Astrocyte of the cerebellum (primary cell): ENCODE measurements around the gene ZC2HC1C.

Experiments used
- DNase-seq: peaks from one replicate; pipeline ENCODE4 v3.0.0-alpha.2; 2011; ENCODE audit warnings: low read depth
- H3K4me3 ChIP-seq: 2 replicates; pipeline ENCODE4 v1.5.1; 2011; ENCODE audit warnings: mild to moderate bottlenecking, low read depth, low read length, moderate library complexity
- in situ Hi-C: cut with HindIII; loops from 2 replicates; pipeline ENCODE4 v1.10.0; 2017; ENCODE audit warnings: low sequenced_read_pairs
- TF ChIP-seq, protein P1 (sequence below): IDR thresholded peaks from 2 replicates; pipeline ENCODE4 v1.5.1; 2012; ENCODE audit warnings: low read length, low read depth, moderate library complexity, mild to moderate bottlenecking; ENCODE audit errors: missing control alignments

ZC2HC1C gene

DNA sequence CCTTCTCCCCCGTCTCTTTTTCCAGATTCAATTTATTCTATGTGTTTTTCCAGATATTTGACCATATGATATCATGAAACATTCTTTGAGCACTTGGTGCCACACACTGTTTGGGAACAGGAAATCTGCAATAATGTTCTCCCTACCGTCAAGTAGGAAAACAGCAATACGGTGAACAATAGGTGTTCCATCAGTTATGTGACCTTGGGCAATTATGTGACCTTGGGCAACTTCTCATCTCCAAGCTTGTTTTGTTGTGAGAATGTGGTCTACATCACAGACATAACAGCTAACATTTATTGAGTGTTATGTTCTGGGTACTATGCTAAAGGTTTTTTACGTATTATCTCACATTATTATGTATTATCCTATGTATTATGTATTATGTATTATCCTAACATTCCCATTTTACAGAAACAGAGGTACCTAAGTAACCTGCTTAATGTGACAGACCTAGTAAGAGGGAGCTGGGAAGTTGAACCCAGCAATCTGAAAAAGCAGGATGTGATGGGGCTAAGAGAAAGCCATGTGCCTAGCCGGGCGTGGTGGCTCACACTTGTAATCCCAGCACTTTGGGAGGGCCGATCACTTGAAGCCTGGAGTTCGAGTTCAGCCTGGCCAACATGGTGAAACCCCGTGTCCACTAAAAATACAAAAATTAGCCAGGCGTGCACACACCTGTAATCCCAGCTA lies 58.6 kb downstream of the ZC2HC1C start:
- in situ Hi-C loops = loop anchor here (25.0 kb wide), 1 partner anchor 359 kb away; no protein-coding TSS in a partner anchor
- no peak for DNase-seq
- TF ChIP-seq, protein P1, sequence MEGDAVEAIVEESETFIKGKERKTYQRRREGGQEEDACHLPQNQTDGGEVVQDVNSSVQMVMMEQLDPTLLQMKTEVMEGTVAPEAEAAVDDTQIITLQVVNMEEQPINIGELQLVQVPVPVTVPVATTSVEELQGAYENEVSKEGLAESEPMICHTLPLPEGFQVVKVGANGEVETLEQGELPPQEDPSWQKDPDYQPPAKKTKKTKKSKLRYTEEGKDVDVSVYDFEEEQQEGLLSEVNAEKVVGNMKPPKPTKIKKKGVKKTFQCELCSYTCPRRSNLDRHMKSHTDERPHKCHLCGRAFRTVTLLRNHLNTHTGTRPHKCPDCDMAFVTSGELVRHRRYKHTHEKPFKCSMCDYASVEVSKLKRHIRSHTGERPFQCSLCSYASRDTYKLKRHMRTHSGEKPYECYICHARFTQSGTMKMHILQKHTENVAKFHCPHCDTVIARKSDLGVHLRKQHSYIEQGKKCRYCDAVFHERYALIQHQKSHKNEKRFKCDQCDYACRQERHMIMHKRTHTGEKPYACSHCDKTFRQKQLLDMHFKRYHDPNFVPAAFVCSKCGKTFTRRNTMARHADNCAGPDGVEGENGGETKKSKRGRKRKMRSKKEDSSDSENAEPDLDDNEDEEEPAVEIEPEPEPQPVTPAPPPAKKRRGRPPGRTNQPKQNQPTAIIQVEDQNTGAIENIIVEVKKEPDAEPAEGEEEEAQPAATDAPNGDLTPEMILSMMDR = no peak
- no peak overlapping the region for H3K4me3 ChIP-seq

DNA sequence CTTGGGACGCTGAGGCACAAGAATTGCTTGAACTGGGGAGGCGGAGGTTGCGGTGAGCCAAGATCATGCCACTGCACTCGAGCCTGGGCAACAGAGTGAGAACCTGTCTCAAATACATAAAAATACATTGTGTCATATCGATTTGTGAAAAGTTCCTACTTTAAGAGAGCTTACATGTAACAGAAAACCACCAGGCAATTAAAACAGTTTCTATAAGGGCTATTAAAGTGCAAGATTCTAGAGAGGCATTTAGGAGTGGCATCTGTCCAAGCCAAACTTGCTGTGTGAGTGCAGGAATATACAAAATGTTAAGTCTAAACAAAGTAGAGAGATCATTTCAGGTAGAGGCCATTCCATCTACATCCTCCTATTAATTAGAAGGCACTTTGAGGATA lies 59.2 kb downstream of the ZC2HC1C start:
- in situ Hi-C loops = loop anchor here (25.0 kb wide), 1 partner anchor 359 kb away; no protein-coding TSS in a partner anchor
- H3K4me3 ChIP-seq = no peak overlapping the region
- TF ChIP-seq, protein P1 = no peak
- DNase-seq = no peak
